ENCODE results near the gene SLC24A5.

Gene SLC24A5

GRCh38 chr15:48084759-48085590 lies 35.8 kb upstream of the SLC24A5 start:
- TF ChIP-seq, protein P1, sequence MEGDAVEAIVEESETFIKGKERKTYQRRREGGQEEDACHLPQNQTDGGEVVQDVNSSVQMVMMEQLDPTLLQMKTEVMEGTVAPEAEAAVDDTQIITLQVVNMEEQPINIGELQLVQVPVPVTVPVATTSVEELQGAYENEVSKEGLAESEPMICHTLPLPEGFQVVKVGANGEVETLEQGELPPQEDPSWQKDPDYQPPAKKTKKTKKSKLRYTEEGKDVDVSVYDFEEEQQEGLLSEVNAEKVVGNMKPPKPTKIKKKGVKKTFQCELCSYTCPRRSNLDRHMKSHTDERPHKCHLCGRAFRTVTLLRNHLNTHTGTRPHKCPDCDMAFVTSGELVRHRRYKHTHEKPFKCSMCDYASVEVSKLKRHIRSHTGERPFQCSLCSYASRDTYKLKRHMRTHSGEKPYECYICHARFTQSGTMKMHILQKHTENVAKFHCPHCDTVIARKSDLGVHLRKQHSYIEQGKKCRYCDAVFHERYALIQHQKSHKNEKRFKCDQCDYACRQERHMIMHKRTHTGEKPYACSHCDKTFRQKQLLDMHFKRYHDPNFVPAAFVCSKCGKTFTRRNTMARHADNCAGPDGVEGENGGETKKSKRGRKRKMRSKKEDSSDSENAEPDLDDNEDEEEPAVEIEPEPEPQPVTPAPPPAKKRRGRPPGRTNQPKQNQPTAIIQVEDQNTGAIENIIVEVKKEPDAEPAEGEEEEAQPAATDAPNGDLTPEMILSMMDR (IDR thresholded peaks at IDR 0.05; ENCODE audit: low read depth, low read length): peak; percentile 82
- Histone ChIP-seq H3K4me1 (peaks cover 4% of the 10 kb centered on the region; the same call in 1 of the 2 replicates), H3K4me3 (ENCODE audit: low read depth, low read length) (no peak overlapping the region), H3K36me3 (no peaks in the 10 kb centered on the region), H3K9me3 (no peaks in the 10 kb centered on the region), H3K27me3 (no peaks in the 10 kb centered on the region)
- DNase-seq: peak; percentile 38

- TF ChIP-seq, protein P1 (IDR thresholded peaks at IDR 0.05; ENCODE audit: low read depth, low read length): no peak
- H3K36me3 ChIP-seq: no peaks in the 10 kb centered on the region
- no peak for DNase-seq
Observed at GRCh38 chr15:48085591-48085930, 35.2 kb upstream of the SLC24A5 start.

DNA sequence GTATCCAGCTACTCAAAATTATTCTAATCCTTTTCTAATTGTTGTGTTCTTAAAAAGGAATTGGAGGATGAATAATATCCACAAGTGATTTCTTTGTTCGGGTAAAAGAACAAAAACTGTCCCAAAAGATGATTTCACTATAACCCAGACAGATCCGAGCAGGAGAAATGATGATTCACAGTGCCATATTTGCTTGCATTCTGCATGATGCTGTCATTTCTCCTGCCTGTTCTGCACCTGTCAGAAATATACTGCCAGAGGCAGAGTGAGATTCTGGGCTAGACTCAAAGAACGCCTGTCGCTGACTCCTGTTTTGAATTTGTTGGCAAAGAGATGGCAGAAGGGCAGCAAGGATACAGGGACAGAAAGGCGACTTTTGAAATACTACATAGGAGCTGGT lies 34.7 kb upstream of the SLC24A5 start:
- DNase-seq: no peak
- no peaks in the 10 kb centered on the region for H3K27me3 ChIP-seq
- TF ChIP-seq, protein P1 (IDR thresholded peaks at IDR 0.05; ENCODE audit: low read depth, low read length): no peak
- no peaks in the 10 kb centered on the region for H3K4me1 ChIP-seq
- H3K4me3 ChIP-seq (ENCODE audit: low read depth, low read length): no peak overlapping the region
- no peaks in the 10 kb centered on the region for H3K9me3 ChIP-seq
- H3K36me3 ChIP-seq: no peaks in the 10 kb centered on the region

More at GRCh38 chr15:48085591-48085930, 35.2 kb upstream of the SLC24A5 start:
- Histone ChIP-seq H3K4me3 (ENCODE audit: low read depth, low read length) (no peak overlapping the region), H3K4me1 (no peaks in the 10 kb centered on the region), H3K27me3 (no peaks in the 10 kb centered on the region), H3K9me3 (no peaks in the 10 kb centered on the region)

DNA sequence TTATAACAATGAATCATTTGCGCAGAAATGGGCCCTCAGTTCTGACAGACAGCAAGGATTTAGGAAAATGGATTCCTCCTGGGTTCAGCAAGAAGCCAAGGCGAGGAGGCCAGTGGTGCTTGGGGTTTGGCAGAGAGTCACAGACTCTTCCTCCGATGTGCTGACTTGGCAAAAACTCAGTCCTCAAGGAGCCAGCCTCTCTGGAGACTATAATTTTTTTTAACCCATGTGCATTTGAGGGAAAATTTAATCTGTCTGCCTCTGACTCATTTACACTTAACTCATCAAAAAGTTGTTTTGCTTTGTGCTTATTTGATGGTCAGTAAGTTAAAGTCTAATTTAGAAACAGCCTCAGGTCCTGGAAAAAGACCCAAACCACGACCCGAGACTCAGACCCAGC lies 34.2 kb upstream of the SLC24A5 start:
- no peak overlapping the region for H3K4me3 ChIP-seq (ENCODE audit: low read depth, low read length)
- no peaks in the 10 kb centered on the region for H3K9me3 ChIP-seq
- no peak for DNase-seq
- no peaks in the 10 kb centered on the region for H3K27me3 ChIP-seq
- TF ChIP-seq, protein P1 (IDR thresholded peaks at IDR 0.05; ENCODE audit: low read depth, low read length): no peak
- H3K4me1 ChIP-seq: no peaks in the 10 kb centered on the region
- no peaks in the 10 kb centered on the region for H3K36me3 ChIP-seq

GRCh38 chr15:48087844-48088243 lies 32.9 kb upstream of the SLC24A5 start:
- no peaks in the 10 kb centered on the region for H3K27me3 ChIP-seq
- no peaks in the 10 kb centered on the region for H3K9me3 ChIP-seq
- H3K4me3 ChIP-seq (ENCODE audit: low read depth, low read length): no peak overlapping the region
- no peaks in the 10 kb centered on the region for H3K36me3 ChIP-seq
- DNase-seq: no peak
- no peaks in the 10 kb centered on the region for H3K4me1 ChIP-seq
- TF ChIP-seq, protein P1 (IDR thresholded peaks at IDR 0.05; ENCODE audit: low read depth, low read length): no peak

- no peak for DNase-seq
- H3K4me3 ChIP-seq (ENCODE audit: low read depth, low read length): no peak overlapping the region
- TF ChIP-seq, protein P1 (IDR thresholded peaks at IDR 0.05; ENCODE audit: low read depth, low read length): no peak
- no peaks in the 10 kb centered on the region for H3K27me3 ChIP-seq
- no peaks in the 10 kb centered on the region for H3K36me3 ChIP-seq
- no peaks in the 10 kb centered on the region for H3K4me1 ChIP-seq
- H3K9me3 ChIP-seq: no peaks in the 10 kb centered on the region
Observed at GRCh38 chr15:48089702-48090101, 31.1 kb upstream of the SLC24A5 start.

Measured in BE2C (cell line).